HepG2 (cell line): ENCODE data around the gene EIF4G1.

ENCODE experiments used
- YY1 ChIP-seq: IDR thresholded peaks from 2 replicates; pipeline ENCODE4 v1.6.1; 2011; ENCODE audit warnings: low read length, low read depth, moderate library complexity, mild to moderate bottlenecking; ENCODE audit not compliant: insufficient read depth, insufficient replicate concordance
- TF ChIP-seq, protein P1 (sequence below): fragments of 450-650 bp; IDR thresholded peaks from 2 replicates; pipeline ENCODE4 v1.6.1; 2017; ENCODE audit warnings: mild to moderate bottlenecking

DNA sequence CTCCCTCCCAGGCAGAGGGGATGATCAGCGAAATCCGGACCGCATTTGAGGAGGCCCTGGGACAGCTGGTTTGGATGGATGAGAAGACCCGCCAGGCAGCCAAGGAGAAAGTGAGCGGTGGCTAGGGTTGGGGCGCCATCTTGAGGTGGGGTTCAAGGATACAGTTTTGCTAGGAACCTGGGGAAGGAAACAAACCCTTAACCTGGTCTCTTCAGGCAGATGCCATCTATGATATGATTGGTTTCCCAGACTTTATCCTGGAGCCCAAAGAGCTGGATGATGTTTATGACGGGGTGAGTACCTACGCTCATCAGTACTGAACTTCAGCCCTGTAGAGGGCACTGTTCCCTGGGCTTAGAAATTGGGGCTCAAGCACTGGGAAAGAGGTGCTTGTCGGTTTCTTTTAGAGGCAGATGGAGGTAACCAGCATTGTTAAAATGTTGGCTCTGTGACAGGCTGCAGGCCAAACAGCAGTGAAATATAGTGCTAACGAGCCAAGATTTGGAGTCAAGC lies 24.9 kb upstream of the EIF4G1 start:
- TF ChIP-seq, protein P1, sequence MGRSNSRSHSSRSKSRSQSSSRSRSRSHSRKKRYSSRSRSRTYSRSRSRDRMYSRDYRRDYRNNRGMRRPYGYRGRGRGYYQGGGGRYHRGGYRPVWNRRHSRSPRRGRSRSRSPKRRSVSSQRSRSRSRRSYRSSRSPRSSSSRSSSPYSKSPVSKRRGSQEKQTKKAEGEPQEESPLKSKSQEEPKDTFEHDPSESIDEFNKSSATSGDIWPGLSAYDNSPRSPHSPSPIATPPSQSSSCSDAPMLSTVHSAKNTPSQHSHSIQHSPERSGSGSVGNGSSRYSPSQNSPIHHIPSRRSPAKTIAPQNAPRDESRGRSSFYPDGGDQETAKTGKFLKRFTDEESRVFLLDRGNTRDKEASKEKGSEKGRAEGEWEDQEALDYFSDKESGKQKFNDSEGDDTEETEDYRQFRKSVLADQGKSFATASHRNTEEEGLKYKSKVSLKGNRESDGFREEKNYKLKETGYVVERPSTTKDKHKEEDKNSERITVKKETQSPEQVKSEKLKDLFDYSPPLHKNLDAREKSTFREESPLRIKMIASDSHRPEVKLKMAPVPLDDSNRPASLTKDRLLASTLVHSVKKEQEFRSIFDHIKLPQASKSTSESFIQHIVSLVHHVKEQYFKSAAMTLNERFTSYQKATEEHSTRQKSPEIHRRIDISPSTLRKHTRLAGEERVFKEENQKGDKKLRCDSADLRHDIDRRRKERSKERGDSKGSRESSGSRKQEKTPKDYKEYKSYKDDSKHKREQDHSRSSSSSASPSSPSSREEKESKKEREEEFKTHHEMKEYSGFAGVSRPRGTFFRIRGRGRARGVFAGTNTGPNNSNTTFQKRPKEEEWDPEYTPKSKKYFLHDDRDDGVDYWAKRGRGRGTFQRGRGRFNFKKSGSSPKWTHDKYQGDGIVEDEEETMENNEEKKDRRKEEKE = no peak
- TF ChIP-seq YY1 = no peak
